HG03108 (cell line): ENCODE data around the gene WSCD1.

Experiments
- ATAC-seq: cut with Tn5 transposase; IDR thresholded peaks from one replicate; pipeline ENCODE4 v1.9.1; 2021; ENCODE audit warnings: moderate library complexity; ENCODE audit not compliant: unreplicated experiment

WSCD1 gene

GRCh38 chr17:6059406-6059805 lies 10.8 kb upstream of the WSCD1 start:
- ATAC-seq: no peak

- ATAC-seq: no peak
These were observed 8.9 kb upstream of the WSCD1 start for GRCh38 chr17:6061290-6061689.

GRCh38 chr17:6064868-6065267 lies 5.3 kb upstream of the WSCD1 start:
- no peak for ATAC-seq

GRCh38 chr17:6065351-6065750 lies 4.8 kb upstream of the WSCD1 start:
- no peak for ATAC-seq

GRCh38 chr17:6066183-6066948 lies 3.8 kb upstream of the WSCD1 start:
- no peak for ATAC-seq

GRCh38 chr17:6067060-6067459 lies 3.1 kb upstream of the WSCD1 start:
- ATAC-seq: no peak

- no peak for ATAC-seq
These were observed 292 bp downstream of the WSCD1 start for GRCh38 chr17:6070430-6070912.

GRCh38 chr17:6070913-6071511 lies 833 bp downstream of the WSCD1 start:
- ATAC-seq: no peak

GRCh38 chr17:6071528-6072065 lies 1.4 kb downstream of the WSCD1 start:
- ATAC-seq: no peak

- no peak for ATAC-seq
These were observed 2.0 kb downstream of the WSCD1 start for GRCh38 chr17:6072157-6072556.

GRCh38 chr17:6072611-6073010 lies 2.4 kb downstream of the WSCD1 start:
- no peak for ATAC-seq

GRCh38 chr17:6073620-6074019 lies 3.4 kb downstream of the WSCD1 start:
- no peak for ATAC-seq

GRCh38 chr17:6075050-6075449 lies 4.9 kb downstream of the WSCD1 start:
- no peak for ATAC-seq

GRCh38 chr17:6075845-6076244 lies 5.7 kb downstream of the WSCD1 start:
- ATAC-seq: no peak

GRCh38 chr17:6077752-6078151 lies 7.6 kb downstream of the WSCD1 start:
- no peak for ATAC-seq

GRCh38 chr17:6078458-6078871 lies 8.3 kb downstream of the WSCD1 start:
- no peak for ATAC-seq

- no peak for ATAC-seq
These were observed 9.1 kb downstream of the WSCD1 start for GRCh38 chr17:6079155-6079888.

- no peak for ATAC-seq
These were observed 9.8 kb downstream of the WSCD1 start for GRCh38 chr17:6079960-6080359.

GRCh38 chr17:6080711-6081430 lies 10.7 kb downstream of the WSCD1 start:
- ATAC-seq: no peak

- ATAC-seq: no peak
These were observed 12.2 kb downstream of the WSCD1 start for GRCh38 chr17:6082335-6082734.
